HG02943 (cell line): ENCODE measurements around the gene KDELR3.

Experiments
- ATAC-seq: cut with Tn5 transposase; IDR thresholded peaks from one replicate; pipeline ENCODE4 v1.9.1; 2021; ENCODE audit warnings: mild to moderate bottlenecking, low read depth, moderate library complexity; ENCODE audit not compliant: unreplicated experiment

Gene KDELR3

DNA sequence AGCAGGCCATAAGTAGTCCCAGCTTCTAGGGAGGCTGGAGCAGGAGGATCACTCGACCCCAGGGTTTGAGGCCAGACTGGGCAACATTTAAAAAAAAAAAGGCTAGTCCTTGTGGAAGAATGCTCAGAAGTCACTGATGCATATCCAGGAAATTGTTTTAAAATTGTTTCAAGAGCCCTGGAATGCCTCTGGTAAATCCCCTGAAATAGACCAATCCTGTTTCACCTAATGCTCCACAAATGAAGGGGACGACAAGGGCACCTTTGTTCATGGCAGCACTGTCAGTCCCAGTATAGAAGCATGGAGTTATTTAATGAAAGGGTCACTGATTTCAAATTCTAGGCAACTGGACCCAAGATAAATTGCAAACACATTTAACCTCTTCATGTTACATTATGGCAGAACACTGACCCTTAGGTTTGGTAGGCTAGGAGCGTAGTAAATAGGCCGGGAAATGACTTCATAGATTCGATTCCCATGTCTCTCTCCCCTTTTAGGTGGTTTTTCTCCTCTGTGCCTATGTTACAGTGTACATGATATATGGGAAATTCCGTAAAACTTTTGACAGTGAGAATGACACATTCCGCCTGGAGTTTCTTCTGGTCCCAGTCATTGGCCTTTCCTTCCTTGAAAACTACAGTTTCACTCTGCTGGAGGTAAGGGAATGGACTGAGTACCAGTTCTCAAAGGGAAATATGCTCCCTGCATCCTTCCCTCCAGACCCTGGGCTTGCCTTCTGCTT is 11.4 kb downstream of the KDELR3 start:
- no peak for ATAC-seq

DNA sequence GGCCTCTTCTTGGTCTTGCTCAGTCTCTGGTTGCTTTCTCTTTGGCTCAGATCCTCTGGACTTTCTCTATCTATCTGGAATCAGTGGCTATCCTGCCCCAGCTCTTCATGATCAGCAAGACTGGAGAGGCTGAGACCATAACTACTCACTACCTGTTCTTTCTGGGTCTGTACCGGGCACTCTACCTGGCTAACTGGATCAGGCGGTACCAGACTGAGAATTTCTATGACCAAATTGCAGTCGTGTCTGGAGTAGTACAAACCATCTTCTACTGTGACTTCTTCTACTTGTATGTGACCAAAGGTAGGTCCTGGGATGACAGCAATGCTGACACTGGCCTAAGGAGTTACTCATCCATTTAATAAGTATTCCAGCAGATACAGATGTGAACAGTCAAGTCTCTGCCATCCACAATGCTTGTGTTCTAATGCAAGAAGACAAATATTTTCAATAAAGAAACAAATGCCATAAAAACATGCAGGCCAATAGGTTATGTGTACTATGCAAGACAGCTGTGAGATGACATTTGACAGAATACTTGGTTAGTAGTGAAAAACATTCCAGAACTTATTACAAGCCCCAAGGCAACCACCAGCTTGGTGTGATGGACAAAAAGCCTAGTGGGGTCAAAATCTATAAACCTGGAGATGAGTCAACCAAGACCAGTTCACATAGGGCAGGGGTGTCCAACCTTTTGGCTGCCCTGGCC is 13.4 kb downstream of the KDELR3 start:
- ATAC-seq = no peak

GRCh38 chr22:38481871-38482332 is 14.0 kb downstream of the KDELR3 start:
- ATAC-seq = no peak

DNA sequence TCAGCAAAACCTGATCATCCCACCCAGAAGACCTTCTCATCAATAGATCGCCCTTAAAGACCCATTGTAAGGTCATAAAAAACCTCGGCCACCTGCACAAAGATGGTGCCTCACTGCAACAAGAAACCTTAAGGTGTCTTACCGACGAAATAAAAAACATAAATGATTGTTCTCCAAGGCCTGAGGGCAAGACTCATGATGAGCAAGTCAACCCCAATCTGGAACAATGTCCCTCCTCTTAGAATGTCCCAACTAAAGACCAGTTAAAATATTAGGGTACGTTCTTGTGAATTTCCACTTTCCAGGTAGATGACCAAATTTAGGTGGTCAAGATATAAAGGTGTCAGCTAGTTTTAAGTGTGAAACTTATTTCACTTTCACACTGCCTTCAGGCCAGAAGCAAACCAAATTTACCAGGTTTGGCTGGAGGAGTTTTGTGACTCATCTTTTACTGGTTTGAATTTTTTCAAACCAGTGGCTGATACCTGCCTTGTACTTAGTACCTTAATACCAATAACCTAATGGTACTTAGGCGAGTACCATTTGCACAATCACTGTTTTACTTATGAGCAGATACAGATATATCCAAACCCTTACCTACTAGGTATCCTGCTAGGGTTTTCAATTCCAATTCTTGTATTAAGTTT is 14.9 kb downstream of the KDELR3 start:
- ATAC-seq = no peak

DNA sequence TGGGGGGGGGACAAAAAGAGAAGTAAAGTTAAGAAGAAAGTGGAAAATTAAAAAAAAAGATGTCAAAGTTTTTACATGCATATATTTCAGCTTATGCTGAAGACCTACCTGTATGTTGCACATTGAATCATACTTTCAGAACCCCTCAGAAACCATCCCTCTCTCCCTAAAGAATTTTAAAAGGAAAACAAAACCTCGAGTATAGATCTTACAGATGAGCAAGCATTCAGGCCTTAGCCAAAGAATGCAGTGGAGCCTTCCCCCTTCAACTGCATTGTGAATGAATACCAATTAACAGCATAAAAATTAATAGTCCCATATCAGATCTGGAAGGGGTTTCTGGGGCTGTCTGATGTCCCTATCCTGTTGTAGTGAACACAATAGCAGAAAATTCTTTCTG is 16.3 kb downstream of the KDELR3 start:
- no peak for ATAC-seq

GRCh38 chr22:38485783-38486182 is 17.9 kb downstream of the KDELR3 start:
- ATAC-seq = no peak

GRCh38 chr22:38487946-38488345 is 20.1 kb downstream of the KDELR3 start:
- ATAC-seq = no peak

DNA sequence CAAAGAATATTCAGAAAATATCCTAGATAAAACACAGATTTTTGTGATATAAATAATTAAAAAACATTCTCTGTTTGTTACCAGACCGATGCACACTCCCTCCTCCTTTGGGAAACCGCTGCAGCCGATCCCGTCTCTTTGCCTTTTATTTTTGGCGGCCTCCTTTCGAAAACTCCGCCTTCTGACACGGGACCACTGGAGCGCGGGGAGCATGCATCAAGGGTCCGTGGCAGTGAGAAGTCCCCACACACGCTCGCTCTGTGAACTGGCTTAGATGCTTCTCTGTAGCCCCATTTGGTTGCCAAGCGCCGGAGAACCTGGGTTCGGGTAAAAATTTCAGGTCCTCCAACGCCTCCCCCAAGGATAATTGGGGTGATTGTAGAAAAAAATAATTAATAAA is 21.2 kb downstream of the KDELR3 start:
- ATAC-seq = no peak

GRCh38 chr22:38489561-38490145 is 21.8 kb downstream of the KDELR3 start:
- ATAC-seq = no peak

- no peak for ATAC-seq
Measured at GRCh38 chr22:38490475-38490874, 22.6 kb downstream of the KDELR3 start.

DNA sequence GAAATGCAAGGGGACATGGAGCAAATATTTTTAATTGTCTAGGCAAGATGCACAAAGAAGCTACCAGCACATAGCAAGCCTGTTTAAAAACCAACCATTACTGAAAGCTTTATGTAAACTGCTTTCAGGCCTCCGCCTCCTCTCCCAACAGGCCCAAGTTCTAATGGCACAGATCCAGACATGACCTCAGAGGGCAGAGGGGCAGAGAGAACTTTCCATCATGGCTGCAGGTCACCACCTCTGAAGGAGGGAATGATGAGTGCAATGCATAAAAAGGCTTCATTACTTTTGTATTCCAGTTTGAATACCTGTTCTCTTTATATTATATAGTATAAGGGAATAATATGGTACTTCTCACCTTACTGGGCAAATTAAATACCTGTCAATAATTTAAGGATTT is 23.0 kb downstream of the KDELR3 start:
- no peak for ATAC-seq

DNA sequence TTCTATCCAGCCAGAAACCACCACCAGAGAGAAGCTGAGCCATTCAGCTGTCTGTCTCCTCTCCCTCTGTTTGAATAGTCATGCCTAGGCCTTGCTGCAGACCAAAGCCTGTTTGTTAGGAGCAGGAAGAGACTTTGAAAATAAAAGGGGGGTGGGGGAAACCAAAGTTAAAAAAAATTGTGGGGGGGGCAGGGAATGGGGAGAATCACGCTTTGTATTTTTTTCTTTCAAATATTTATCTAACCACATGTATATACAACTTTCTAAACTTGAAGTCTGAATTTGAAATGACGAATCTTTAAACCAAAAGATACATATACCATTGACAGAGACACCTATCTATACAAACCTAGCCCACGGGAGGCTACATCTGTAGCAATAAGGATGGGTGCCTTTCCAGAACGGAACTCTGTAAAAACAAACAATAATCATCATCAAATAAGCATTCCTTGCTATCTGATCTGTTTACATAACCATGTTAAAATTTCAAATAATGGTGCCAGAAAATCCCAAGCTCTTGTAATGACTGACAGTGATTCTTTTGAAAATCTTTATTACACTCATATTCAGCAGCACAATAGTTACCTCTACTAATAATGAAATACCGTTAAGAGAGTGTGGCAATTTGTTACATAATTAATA is 23.9 kb downstream of the KDELR3 start:
- ATAC-seq = no peak

DNA sequence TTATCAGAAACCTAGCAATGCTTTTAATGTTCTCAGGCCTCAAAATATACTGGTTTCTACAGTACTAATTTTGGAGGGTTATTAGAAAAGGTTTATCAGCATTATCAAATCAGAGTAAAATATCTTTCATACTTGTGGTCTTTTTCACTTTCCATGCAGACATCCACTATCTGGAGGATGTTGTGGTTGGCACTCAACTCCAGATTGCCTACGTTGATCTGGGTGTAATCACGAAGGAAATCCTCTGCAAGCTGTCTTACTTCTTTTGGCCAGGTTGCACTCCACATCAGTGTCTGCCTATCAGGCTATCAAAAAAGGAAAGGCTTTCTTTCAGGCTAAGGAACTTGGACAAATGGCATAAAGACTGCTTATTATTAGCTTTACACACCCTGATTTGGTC is 26.6 kb downstream of the KDELR3 start:
- no peak for ATAC-seq

GRCh38 chr22:38494939-38495338 is 27.0 kb downstream of the KDELR3 start:
- no peak for ATAC-seq

DNA sequence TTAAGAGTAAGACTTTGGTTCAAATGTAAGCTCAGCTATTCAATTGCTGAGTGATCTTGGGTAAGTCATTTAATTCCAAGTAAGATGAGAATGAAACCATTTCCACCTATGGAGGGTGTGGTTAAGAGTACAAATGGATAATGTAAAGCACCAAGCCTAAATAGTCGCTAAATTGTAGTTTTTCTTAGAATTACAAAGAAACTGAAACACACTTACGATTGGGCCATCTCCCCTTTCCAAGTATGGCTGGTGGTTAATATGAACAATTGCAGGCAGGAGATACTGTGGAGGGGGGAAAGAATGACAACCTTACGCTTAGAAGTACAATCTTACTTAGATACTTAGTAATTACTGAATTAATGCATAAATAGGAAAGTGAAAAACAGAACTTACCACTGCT is 30.0 kb downstream of the KDELR3 start:
- ATAC-seq = no peak

- no peak for ATAC-seq
Measured at GRCh38 chr22:38501797-38502672, 34.1 kb downstream of the KDELR3 start.

DNA sequence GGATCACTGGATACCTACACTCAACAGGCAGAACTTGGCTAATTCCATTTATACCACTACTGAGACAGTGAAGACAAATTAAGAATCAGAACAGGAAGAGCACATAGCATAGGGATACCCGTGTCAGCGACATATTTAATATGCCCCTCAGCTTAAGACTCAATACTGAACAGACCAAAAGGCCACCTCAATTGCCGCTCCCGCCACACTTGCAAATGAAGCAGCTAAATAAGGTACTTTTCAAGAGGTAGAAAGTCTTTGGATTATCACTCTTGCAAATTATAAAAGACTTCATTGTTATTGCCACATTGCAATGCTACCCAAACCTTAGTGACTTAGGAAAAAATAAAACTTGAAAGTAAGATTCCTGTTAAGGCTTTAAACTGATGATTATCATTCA is 35.1 kb downstream of the KDELR3 start:
- ATAC-seq = no peak

GRCh38 chr22:38504731-38505540 is 37.0 kb downstream of the KDELR3 start:
- ATAC-seq = no peak

DNA sequence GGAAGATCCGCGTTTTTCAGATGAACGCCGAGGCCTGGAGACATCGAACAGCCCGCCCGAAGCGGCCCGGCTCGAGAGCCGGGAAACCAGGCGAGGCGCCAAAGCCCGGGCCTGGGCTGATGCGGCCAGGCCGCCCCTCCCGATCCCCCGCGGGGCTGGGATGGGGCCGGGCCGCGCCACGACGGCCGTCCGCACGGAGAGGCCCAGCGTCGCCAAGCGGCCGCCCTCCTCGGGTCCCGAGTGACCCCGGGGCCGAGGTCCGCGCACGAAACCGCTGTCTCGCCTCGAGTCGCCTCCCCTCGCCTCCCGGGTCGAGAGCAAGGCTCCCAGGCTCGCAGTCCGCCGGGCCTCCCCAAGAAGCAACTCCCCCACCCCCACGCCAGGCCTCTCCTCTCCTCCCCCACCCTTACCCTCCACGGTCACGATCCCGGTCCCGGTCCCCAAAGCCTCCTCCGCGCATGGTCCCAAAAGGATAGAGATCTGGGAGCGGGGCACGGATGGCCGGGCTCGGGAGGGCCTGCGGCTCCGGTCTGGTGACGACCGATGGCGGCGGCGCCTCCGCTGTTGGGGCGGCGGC is 37.7 kb downstream of the KDELR3 start:
- peak; percentile 23 for ATAC-seq
